ENCODE results near the gene HIPK2. TPM values are rescaled to one million over a fixed set of nuclear protein-coding genes. Genes with fewer than 3 reads are reported as not detected.

Gene HIPK2
- total RNA-seq, 6 experiments from 2014 or later: 48.5 to 68.0 (median 59.6) TPM

- no peak overlapping the region for H3K27ac ChIP-seq
- TF ChIP-seq CTCF (IDR thresholded peaks at IDR 0.05): no peak
- no peak for TF ChIP-seq POLR2A (IDR thresholded peaks at IDR 0.05)
- no peaks in the 10 kb centered on the region for H3K27me3 ChIP-seq
- no peak overlapping the region for H3K4me3 ChIP-seq
- H3K36me3 ChIP-seq: peaks cover 7 to 96% (median 46%) of the 10 kb centered on the region in 4 donors
- no peaks in the 10 kb centered on the region for H3K4me1 ChIP-seq
- ATAC-seq (no peak), DNase-seq (no peak)
- no peaks in the 10 kb centered on the region for H3K9me3 ChIP-seq
- intact Hi-C loops (cut with DNase I): no loop called here
- WGBS (ENCODE audit: insufficient coverage, low coverage, low lambda C conversion rate, missing lambda C conversion rate): 88% methylated on average over 3 of the region's 13 CpGs
These were observed 182.8 kb downstream of the HIPK2 start for GRCh38 chr7:139594911-139595476.

- Histone ChIP-seq H3K4me1 (no peaks in the 10 kb centered on the region), H3K4me3 (no peak overlapping the region), H3K9me3 (no peaks in the 10 kb centered on the region), H3K27ac (no peak overlapping the region), H3K27me3 (no peaks in the 10 kb centered on the region), H3K36me3 (peaks cover 5 to 95% (median 43%) of the 10 kb centered on the region in 4 donors)
- DNase-seq: no peak
- intact Hi-C loops (cut with DNase I): no loop called here
- TF ChIP-seq POLR2A (IDR thresholded peaks at IDR 0.05) (no peak), CTCF (IDR thresholded peaks at IDR 0.05) (no peak)
- ATAC-seq: no peak
- 89% methylated on average over 1 of the region's 2 CpGs for WGBS (ENCODE audit: insufficient coverage, low coverage, low lambda C conversion rate, missing lambda C conversion rate)
These were observed 183.7 kb downstream of the HIPK2 start for GRCh38 chr7:139594090-139594489.

GRCh38 chr7:139592801-139593461 is 184.9 kb downstream of the HIPK2 start:
- peak in 1 of 3 donors; percentile 31 for DNase-seq

GRCh38 chr7:139591550-139592195 is 186.1 kb downstream of the HIPK2 start:
- H3K4me1 ChIP-seq: no peaks in the 10 kb centered on the region
- intact Hi-C loops (cut with DNase I): no loop called here
- no peak overlapping the region for H3K27ac ChIP-seq
- WGBS (ENCODE audit: insufficient coverage, low coverage, low lambda C conversion rate, missing lambda C conversion rate): 92% methylated on average over 3 of the region's 3 CpGs
- H3K4me3 ChIP-seq: no peak overlapping the region
- H3K27me3 ChIP-seq: no peaks in the 10 kb centered on the region
- no peak for TF ChIP-seq CTCF (IDR thresholded peaks at IDR 0.05)
- no peak for TF ChIP-seq POLR2A (IDR thresholded peaks at IDR 0.05)
- H3K36me3 ChIP-seq: peaks cover 3 to 84% (median 33%) of the 10 kb centered on the region in 4 donors
- no peak for DNase-seq
- no peaks in the 10 kb centered on the region for H3K9me3 ChIP-seq
- ATAC-seq: no peak

More at GRCh38 chr7:139592801-139593461, 184.9 kb downstream of the HIPK2 start:
- no peaks in the 10 kb centered on the region for H3K27me3 ChIP-seq
- H3K36me3 ChIP-seq: peaks cover 5 to 92% (median 37%) of the 10 kb centered on the region in 4 donors
- no peaks in the 10 kb centered on the region for H3K9me3 ChIP-seq
- H3K4me1 ChIP-seq: no peaks in the 10 kb centered on the region
- no peak for TF ChIP-seq CTCF (IDR thresholded peaks at IDR 0.05)
- TF ChIP-seq POLR2A (IDR thresholded peaks at IDR 0.05): no peak
- H3K27ac ChIP-seq: no peak overlapping the region
- no peak for ATAC-seq
- no peak overlapping the region for H3K4me3 ChIP-seq
- WGBS (ENCODE audit: insufficient coverage, low coverage, low lambda C conversion rate, missing lambda C conversion rate): 95% methylated on average over 3 of the region's 4 CpGs
- intact Hi-C loops (cut with DNase I): no loop called here
